ENCODE measurements around the gene REXO1.
"Not testable (repeated sequence)": the region's sequence is repeated elsewhere in the genome, so short reads cannot be mapped to it uniquely, and the experiment has no call there.

The REXO1 gene

GRCh38 chr19:1848399-1849131, at the start of gene REXO1:
TSS of gene REXO1 (minus strand) at chr19:1848483. CDS start at chr19:1848358, 125 bp downstream.
- DNase-seq (ENCODE audit: low read depth in 2 of 2) = peak; percentile 96 to 97

- no peak for DNase-seq (ENCODE audit: low read depth in 2 of 2)
Measured at GRCh38 chr19:1896508-1896907, 48.2 kb upstream of the REXO1 start.

- no peak for DNase-seq (ENCODE audit: low read depth in 2 of 2)
Measured at GRCh38 chr19:1893791-1894190, 45.5 kb upstream of the REXO1 start.

GRCh38 chr19:1889907-1890306, 41.6 kb upstream of the REXO1 start:
- no peak for DNase-seq (ENCODE audit: low read depth in 2 of 2)

GRCh38 chr19:1888385-1888784, 40.1 kb upstream of the REXO1 start:
- no peak for DNase-seq (ENCODE audit: low read depth in 2 of 2)

- not testable (repeated sequence) for DNase-seq (ENCODE audit: low read depth in 2 of 2)
Measured at GRCh38 chr19:1886360-1886759, 38.1 kb upstream of the REXO1 start.

- DNase-seq (ENCODE audit: low read depth in 2 of 2) = peak; percentile 92 to 94
Measured at GRCh38 chr19:1885398-1886119, 37.3 kb upstream of the REXO1 start, which contains the start of gene ABHD17A. TSS of gene ABHD17A (minus strand) at chr19:1885496. CDS start at chr19:1881566, 3,930 bp downstream.

- DNase-seq (ENCODE audit: low read depth in 2 of 2) = no peak
Measured at GRCh38 chr19:1884719-1885334, 36.5 kb upstream of the REXO1 start.

GRCh38 chr19:1884291-1884718, 36.0 kb upstream of the REXO1 start:
- DNase-seq (ENCODE audit: low read depth in 2 of 2) = no peak

GRCh38 chr19:1883784-1884183, 35.5 kb upstream of the REXO1 start:
- DNase-seq (ENCODE audit: low read depth in 2 of 2) = no peak

GRCh38 chr19:1882786-1883692, 34.8 kb upstream of the REXO1 start:
- no peak for DNase-seq (ENCODE audit: low read depth in 2 of 2)

GRCh38 chr19:1882089-1882785, 34.0 kb upstream of the REXO1 start:
- peak in 1 of 2 donors; percentile 61 for DNase-seq (ENCODE audit: low read depth in 2 of 2)

- DNase-seq (ENCODE audit: low read depth in 2 of 2) = not testable (repeated sequence)
Measured at GRCh38 chr19:1881393-1882088, 33.3 kb upstream of the REXO1 start.

- no peak for DNase-seq (ENCODE audit: low read depth in 2 of 2)
Measured at GRCh38 chr19:1880611-1881392, 32.5 kb upstream of the REXO1 start.

GRCh38 chr19:1879982-1880381, 31.7 kb upstream of the REXO1 start:
- not testable (repeated sequence) for DNase-seq (ENCODE audit: low read depth in 2 of 2)

- DNase-seq (ENCODE audit: low read depth in 2 of 2) = not testable (repeated sequence)
Measured at GRCh38 chr19:1878583-1878982, 30.3 kb upstream of the REXO1 start.

- not testable (repeated sequence) for DNase-seq (ENCODE audit: low read depth in 2 of 2)
Measured at GRCh38 chr19:1877280-1877660, 29.0 kb upstream of the REXO1 start.

- not testable (repeated sequence) for DNase-seq (ENCODE audit: low read depth in 2 of 2)
Measured at GRCh38 chr19:1876496-1877279, 28.4 kb upstream of the REXO1 start.

Data from stimulated activated CD8-positive, alpha-beta memory T cell treated with anti-CD3 and anti-CD28 coated beads, Interleukin-2, amount 100 ng/mL, for 1 hour (primary cell).